ENCODE data around the gene SLC1A7.

SLC1A7 gene

GRCh38 chr1:53120659-53121058 lies 21.8 kb downstream of the SLC1A7 start:
- no peak for DNase-seq (ENCODE audit: low read depth)
- no peak for TF ChIP-seq CTCF (IDR thresholded peaks at IDR 0.05; ENCODE audit: insufficient read depth, low read depth, low read length, missing control alignments)
- no peak overlapping the region for H3K4me3 ChIP-seq (ENCODE audit: low read length)

GRCh38 chr1:53117836-53118235 lies 24.6 kb downstream of the SLC1A7 start:
- no peak for TF ChIP-seq CTCF (IDR thresholded peaks at IDR 0.05; ENCODE audit: insufficient read depth, low read depth, low read length, missing control alignments)
- DNase-seq (ENCODE audit: low read depth) = no peak
- H3K4me3 ChIP-seq (ENCODE audit: low read length) = no peak overlapping the region

GRCh38 chr1:53116933-53117600 lies 25.4 kb downstream of the SLC1A7 start:
- TF ChIP-seq CTCF (IDR thresholded peaks at IDR 0.05; ENCODE audit: insufficient read depth, low read depth, low read length, missing control alignments) = no peak
- no peak for DNase-seq (ENCODE audit: low read depth)
- no peak overlapping the region for H3K4me3 ChIP-seq (ENCODE audit: low read length)

GRCh38 chr1:53116307-53116810 lies 26.1 kb downstream of the SLC1A7 start:
- TF ChIP-seq CTCF (IDR thresholded peaks at IDR 0.05; ENCODE audit: insufficient read depth, low read depth, low read length, missing control alignments) = no peak
- no peak for DNase-seq (ENCODE audit: low read depth)
- no peak overlapping the region for H3K4me3 ChIP-seq (ENCODE audit: low read length)

- no peak for TF ChIP-seq CTCF (IDR thresholded peaks at IDR 0.05; ENCODE audit: insufficient read depth, low read depth, low read length, missing control alignments)
- DNase-seq (ENCODE audit: low read depth) = no peak
- H3K4me3 ChIP-seq (ENCODE audit: low read length) = no peak overlapping the region
Measured at GRCh38 chr1:53115403-53116306, 26.8 kb downstream of the SLC1A7 start.

GRCh38 chr1:53114581-53115400 lies 27.6 kb downstream of the SLC1A7 start:
- H3K4me3 ChIP-seq (ENCODE audit: low read length) = no peak overlapping the region
- no peak for DNase-seq (ENCODE audit: low read depth)
- TF ChIP-seq CTCF (IDR thresholded peaks at IDR 0.05; ENCODE audit: insufficient read depth, low read depth, low read length, missing control alignments) = no peak
